Embryonic facial prominence (tissue), 1 donor: ENCODE data around the gene CD3D.

Experiments used
- DNase-seq: peaks from one replicate; pipeline ENCODE4 v3.0.0-alpha.2; 2016; ENCODE audit errors: extremely low spot score

The CD3D gene

GRCh38 chr11:118304227-118304567 lies 38.3 kb downstream of the CD3D start:
- DNase-seq, result no peak

- no peak for DNase-seq
Measured at GRCh38 chr11:118301600-118302195, 40.8 kb downstream of the CD3D start.

- DNase-seq, result no peak
Measured at GRCh38 chr11:118295815-118296454, 46.6 kb downstream of the CD3D start.

GRCh38 chr11:118295199-118295598 lies 47.3 kb downstream of the CD3D start:
- DNase-seq, result no peak

- DNase-seq, result no peak
Measured at GRCh38 chr11:118294053-118294452, 48.5 kb downstream of the CD3D start.

- no peak for DNase-seq
Measured at GRCh38 chr11:118291477-118292135, 50.9 kb downstream of the CD3D start.

- DNase-seq, result no peak
Measured at GRCh38 chr11:118290923-118291322, 51.6 kb downstream of the CD3D start.

- DNase-seq, result peak; percentile 69
Measured at GRCh38 chr11:118289401-118289800, 53.1 kb downstream of the CD3D start.
